ENCODE measurements around the gene CLEC2D.

- TF ChIP-seq CTCF (IDR thresholded peaks at IDR 0.05; ENCODE audit: extremely low read depth in 1 of 2, insufficient read depth in 1 of 2, low read depth in 1 of 2, low read length in 2 of 2) (no peak), EZH2 (IDR thresholded peaks at IDR 0.05; ENCODE audit: borderline replicate concordance, low read depth, low read length, severe bottlenecking) (no peak), POLR2A (IDR thresholded peaks at IDR 0.05; ENCODE audit: low read depth, low read length) (no peak), MYC (IDR thresholded peaks at IDR 0.05; ENCODE audit: low read depth, low read length) (no peak), FOS (IDR thresholded peaks at IDR 0.05; ENCODE audit: borderline replicate concordance, insufficient read depth, low read length) (peak; percentile 60)
Observed at GRCh38 chr12:9727813-9728212, 58.3 kb downstream of the CLEC2D start.

All from endothelial cell of umbilical vein (primary cell).